NOMO-1 treated with DMSO at 0.1 percent for 48 hours (cell line): Measurements from ENCODE around the gene SHANK1.
A peak's percentile ranks its signal among the peaks of the same experiment; 100 is the strongest.
"Not testable (repeated sequence)": the region's sequence is repeated elsewhere in the genome, so short reads cannot be mapped to it uniquely, and the experiment has no call there.

Experiments
- DNase-seq: peaks from one replicate; lab custom pipeline; 2025; ENCODE audit not compliant: unreplicated experiment; lab: John Stamatoyannopoulos, UW

SHANK1 gene

GRCh38 chr19:50719566-50719965 is at the start of gene SHANK1:
Gene SHANK1 (minus strand): TSS chr19:50719802. CDS start chr19:50716919, 2,883 bp downstream.
- peak; percentile 12 for DNase-seq

DNA sequence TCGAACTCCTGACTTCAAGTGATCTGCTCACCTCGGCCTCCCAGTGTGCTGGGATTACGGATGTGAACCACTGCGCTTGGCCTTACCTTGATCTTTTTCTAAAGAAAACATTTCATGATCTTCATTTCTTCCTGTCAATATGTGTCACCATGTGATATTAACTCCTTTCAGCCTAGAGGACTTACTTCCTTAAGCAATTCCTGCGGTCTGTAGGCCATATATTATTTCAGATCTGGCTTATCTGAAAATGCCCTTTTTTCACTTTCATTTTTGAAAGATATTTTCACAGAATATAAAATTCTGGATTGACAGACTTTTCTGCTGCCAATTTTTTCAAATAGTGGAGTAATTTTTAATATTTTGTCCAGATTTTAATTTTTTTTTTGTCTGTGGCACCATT is 48.7 kb upstream of the SHANK1 start:
- DNase-seq = peak; percentile 78

GRCh38 chr19:50767263-50767662 is 47.7 kb upstream of the SHANK1 start:
- DNase-seq = not testable (repeated sequence)

- DNase-seq = not testable (repeated sequence)
Measured at GRCh38 chr19:50766746-50767145, 47.1 kb upstream of the SHANK1 start.

DNA sequence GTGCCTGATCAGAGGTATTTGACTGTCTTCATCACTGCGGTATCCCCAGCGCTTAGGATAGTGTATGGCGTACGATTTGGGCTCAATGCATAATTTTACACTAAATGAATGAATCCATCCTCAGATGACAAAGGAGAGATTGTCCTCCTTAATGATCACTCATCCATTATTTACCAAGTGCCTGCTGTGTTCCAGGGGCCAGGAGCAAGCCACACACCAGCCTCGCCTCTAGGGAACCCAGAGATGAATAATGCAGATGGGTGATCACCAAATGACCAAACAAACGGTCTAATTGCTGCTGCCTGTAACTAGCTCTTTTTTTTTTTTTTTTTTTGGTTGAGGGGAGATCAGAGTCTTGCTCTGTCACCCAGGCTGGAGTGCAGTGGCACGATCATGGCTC is 44.8 kb upstream of the SHANK1 start:
- no peak for DNase-seq

GRCh38 chr19:50763521-50763920 is 43.9 kb upstream of the SHANK1 start:
- not testable (repeated sequence) for DNase-seq

DNA sequence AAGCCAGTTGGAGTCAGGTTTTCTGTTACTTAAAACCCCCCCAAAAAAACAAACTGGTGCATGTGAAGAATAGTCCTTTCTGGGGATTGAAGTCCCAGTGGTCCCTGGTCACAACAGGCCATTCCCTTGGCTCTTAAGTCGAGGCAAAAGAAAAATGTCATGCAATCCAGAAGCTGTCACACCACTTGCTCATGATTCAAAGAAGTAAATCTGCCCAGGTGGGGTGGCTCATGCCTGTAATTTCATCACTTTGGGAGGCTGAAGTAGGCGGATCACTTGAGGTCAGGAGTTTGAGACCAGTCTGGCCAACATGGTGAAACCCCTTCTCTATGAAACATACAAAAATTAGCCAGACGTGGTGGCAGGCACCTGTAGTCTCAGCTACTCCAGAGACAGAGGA is 41.9 kb upstream of the SHANK1 start:
- not testable (repeated sequence) for DNase-seq

- peak; percentile 61 for DNase-seq
Measured at GRCh38 chr19:50759886-50760285, 40.3 kb upstream of the SHANK1 start.

DNA sequence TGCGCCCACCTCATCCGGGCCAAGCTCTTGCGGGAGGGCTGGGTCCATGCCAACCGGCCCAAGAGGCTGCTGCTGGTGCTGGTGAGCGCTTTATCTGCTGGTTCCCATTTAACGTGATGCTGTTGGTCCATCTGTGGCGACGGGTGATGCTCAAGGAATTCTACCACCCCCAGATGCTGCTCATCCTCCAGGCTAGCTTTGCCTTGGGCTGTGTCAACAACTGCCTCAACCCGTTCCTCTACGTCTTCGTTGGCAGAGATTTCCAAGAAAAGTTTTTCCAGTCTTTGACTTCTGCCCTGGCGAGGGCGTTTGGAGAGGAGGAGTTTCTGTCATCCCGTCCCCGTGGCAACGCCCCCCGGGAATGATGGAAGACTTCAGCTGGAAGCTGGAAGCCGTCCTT is 39.5 kb upstream of the SHANK1 start:
- DNase-seq = not testable (repeated sequence)

DNA sequence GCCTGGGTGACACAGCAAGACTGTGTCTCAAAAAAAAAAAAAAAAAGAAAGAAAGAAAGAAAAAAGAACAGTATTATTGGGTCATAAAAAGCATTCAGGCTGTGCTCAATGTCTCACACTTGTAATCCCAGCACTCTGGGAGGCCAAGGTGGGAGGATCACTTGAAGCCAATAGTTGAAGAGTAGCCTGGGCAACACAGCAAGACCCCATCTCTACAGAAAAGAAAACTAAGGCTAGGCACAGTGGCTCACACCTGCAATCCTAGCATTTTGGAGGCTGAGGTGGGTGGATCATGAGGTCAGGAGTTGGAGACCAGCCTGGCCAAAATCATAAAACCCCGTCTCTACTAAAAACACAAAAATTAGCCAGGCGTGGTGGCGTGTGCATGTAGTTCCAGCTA is 38.0 kb upstream of the SHANK1 start:
- not testable (repeated sequence) for DNase-seq

DNA sequence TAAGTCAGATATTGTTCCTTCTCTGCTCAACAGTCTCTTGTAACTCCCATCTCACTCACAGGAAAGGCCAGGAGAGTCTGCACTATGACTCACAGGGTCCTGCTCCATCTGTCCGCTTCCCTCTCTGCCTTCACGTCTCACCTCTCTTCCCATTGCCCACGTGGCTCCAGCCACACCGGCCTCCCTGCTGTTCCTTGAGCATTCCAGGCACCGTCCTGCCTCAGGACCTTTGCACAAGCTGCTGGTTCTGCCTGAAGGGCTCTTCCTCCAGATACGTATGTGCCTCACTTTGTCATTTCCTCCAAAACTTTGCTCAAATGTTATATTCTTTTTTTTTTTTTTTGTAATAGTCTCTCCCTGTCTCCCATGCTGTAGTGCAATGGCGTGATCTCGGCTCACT is 36.6 kb upstream of the SHANK1 start:
- not testable (repeated sequence) for DNase-seq

DNA sequence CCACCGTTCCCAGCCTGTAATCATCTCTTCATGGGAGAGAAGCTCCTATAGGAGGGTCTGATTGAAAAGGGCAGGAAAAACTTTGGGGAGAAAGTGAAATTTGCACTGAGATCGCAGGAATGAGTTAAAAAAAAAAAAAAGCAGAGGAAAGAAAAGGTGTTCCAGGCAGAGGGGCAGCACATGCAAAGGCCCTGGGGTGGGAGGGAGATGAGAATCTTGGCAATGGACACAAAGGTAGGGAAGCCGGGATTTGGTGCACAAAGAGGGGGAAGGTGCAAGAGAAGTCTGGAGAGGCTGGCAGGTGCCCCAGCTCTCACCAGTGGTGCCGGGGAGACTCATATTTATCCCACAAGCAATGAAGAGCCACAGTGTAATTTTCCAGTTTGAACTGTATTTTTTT is 34.3 kb upstream of the SHANK1 start:
- DNase-seq = no peak

DNA sequence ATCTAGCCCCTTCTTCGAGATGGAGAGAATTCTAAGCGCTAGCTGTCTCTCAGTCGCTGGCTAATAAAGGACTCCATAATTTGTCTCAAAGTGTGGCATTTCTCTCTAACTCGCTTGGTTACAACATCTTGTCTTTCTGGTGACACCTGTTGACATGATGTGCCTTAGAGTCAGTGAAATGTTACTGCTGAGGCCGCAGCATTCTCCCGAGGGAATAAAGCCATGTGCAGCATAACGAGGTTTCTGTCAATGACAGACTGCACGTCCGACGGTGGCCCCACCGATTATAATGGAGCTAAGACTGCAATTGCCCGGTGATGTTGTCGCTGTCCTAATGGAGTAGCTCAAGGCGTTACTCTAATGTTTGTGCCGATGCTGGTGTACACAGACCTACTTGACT is 30.4 kb upstream of the SHANK1 start:
- DNase-seq = no peak

GRCh38 chr19:50749490-50749889 is 29.9 kb upstream of the SHANK1 start:
- DNase-seq = no peak

DNA sequence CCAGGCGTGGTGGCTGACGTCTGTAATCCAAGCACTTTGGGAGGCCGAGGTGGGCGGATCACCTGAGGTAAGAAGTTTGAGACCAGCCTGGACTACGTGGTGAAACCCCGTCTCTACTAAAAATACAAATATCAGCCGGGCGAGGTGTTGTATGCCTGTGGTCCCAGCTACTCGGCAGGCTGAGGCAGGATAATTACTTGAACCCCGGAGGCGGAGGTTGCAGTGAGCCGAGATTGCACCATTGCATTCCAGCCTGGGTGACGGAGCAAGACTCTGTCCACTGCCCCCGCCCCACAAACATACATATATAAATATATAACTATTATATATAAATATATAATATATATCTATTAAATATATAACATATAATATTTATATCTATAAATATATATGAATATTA is 27.5 kb upstream of the SHANK1 start:
- not testable (repeated sequence) for DNase-seq

DNA sequence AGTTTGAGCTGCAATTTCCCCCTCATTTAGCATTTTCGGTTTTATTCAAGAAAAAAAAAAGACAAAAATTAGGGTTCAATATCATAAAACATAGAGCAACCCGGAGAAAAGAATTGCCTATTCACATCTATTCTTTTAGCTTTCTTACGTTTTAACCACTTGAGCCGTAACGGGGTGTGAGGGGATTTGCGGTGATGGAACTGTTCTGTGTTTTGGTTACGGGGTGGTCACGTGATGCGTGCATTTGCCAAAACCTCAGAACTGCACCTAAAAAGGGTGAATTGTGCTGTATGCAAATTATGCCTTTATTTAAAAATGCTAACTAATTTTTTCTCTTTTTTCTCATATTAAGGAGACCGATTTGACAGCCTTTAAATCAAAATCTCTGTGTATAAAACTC is 25.6 kb upstream of the SHANK1 start:
- DNase-seq = no peak

GRCh38 chr19:50743537-50743936 is 23.9 kb upstream of the SHANK1 start:
- DNase-seq = no peak

DNA sequence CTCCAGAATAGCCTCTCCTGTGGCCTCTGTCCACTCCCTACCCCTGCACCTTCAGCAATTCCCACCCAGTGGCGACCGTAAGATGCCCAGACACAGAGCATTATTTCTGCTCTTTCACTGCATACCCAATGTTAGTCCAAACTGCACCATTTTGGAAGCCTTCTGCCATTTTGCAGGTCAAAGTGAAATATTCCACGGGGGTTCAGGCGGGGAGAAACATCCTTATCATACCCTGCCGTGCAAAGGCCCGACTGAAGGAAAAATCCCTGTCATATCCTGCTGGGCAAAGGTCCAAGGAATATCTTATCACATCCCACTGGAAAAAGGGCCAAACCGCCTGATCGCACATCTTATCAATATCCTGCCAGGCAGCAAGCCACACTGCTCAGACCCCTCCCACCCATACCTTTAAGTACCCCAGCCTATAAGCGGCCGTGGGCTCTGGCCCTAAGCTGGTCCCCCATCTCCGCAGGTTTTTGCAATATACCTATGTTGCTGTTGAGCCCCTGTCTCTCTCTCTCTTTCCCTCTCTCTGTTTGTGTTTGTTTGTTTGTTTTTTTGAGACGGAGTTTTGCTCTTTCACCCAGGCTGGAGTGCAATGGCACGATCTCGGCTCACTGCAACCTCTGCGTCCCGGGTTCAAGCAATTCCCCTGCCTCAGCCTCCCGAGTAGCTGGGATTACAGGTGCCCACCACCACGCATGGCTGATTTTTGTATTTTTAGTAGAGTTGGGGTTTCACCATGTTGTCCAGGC is 21.8 kb upstream of the SHANK1 start:
- DNase-seq = no peak

DNA sequence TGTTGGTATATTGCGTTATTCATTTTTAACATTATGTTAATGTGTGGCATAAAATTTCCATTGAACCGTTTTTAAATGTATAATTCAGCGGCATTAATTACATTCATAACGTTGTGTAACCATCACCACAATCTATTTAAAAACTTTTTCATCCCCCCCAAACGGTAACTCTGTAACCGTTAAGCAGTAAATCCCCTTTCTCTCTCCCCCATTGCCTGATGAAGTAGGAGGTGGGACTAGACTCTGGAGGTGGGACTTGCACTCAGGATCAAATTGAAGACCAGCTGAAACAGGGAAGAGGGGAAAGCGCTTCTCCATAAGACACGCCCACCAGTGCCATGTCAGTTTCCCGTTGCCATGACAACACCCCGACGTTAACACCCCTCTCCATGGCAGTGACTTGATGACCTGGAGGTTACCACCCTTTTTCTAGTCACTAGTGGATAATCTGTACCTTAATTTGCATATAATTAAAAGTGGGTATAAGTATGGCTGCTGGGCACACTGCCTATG is 20.4 kb upstream of the SHANK1 start:
- peak; percentile 98 for DNase-seq

DNA sequence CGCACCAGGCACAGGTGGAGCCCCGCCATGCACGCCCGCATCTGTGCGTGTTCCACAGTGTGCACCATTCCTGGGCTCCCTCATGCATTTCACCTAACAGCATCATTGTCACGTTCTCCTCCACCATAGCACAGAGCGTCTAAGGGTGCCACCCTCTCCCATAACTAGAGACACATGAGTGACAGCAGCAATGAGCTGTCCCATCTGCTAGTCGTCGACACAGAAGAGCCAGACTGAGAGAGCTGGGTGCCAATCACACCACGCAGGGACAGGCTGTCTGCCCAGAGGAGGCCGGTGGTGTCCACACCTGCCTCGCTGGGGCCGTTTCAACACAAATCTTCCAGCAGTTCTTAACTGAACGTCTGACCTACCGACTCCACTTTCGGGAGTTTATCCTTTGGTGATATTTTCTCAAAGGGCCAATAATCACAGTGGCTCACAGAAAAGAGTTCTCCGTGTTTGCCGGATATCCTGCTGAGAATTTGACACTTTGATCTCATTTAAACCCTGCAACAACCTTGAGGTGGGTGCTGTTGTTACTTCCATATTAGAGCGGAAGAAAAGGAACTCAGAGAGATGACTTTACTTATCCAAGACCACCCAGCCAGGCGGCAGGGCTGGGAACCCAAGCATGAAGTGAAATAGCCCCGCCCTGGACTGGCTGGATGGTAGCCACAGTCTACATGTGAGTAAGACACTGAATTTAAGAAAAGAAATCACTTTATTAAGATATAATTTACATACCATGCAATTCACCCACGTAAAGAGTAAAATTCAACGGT is 19.7 kb upstream of the SHANK1 start:
- DNase-seq = peak; percentile 86

- DNase-seq = no peak
Measured at GRCh38 chr19:50736338-50736737, 16.7 kb upstream of the SHANK1 start.

DNA sequence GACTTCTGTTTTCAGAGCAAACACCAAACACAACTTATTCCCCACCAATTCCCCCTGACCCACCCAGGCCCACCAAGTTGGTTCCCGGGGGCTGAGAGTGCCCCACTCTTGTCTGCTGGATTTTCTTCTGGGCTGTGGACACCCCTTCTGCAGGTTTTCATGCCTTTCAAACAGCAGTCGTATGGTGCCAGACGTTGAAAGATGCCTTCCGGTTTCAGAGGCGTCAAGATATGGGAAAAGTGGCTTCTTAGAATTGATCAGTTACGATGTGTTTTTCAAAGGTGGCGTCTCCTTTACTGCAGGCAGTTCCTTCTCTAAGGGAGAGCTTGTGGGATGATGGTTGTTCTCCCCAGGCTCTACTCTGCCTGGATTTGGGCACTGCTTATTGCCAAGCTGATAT is 16.3 kb upstream of the SHANK1 start:
- DNase-seq = no peak
